SK-N-MC (cell line): ENCODE results near the gene ACSL3.
"Not testable (repeated sequence)": the region's sequence is repeated elsewhere in the genome, so short reads cannot be mapped to it uniquely, and the experiment has no call there.

ENCODE experiments used
- DNase-seq: peaks from one replicate; pipeline ENCODE4 v3.0.0-alpha.2; 2011; ENCODE audit warnings: low read depth, low spot score
- H3K27ac ChIP-seq: fragments of 200-600 bp; sonication (generic); 2 replicates; pipeline ENCODE4 v1.5.1; 2016; ENCODE audit warnings: mixed run types
- H3K36me3 ChIP-seq: fragments of 200-600 bp; sonication (generic); 2 replicates; pipeline ENCODE4 v1.6.1; 2017; ENCODE audit warnings: antibody characterized with exemption, low read length, mixed read lengths; ENCODE audit not compliant: insufficient read depth
- H3K4me3 ChIP-seq: fragments of 200-600 bp; sonication (generic); 2 replicates; pipeline ENCODE4 v1.5.1; 2016
- H3K9ac ChIP-seq: fragments of 200-600 bp; sonication (generic); 2 replicates; pipeline ENCODE4 v1.8.0; 2017; ENCODE audit warnings: mixed run types, mixed read lengths; ENCODE audit not compliant: insufficient read length
- H3K9me3 ChIP-seq: fragments of 200-600 bp; sonication (generic); 2 replicates; pipeline ENCODE4 v1.6.1; 2017; ENCODE audit warnings: low read depth, mild to moderate bottlenecking, antibody characterized with exemption, low read length, moderate library complexity, mixed read lengths
- EZH2 ChIP-seq: fragments of 200-600 bp; sonication (generic); IDR thresholded peaks from one replicate; pipeline ENCODE4 v1.6.1; 2017; ENCODE audit warnings: antibody characterized with exemption
- FOXP2 ChIP-seq: optimal IDR thresholded peaks from 2 replicates; pipeline ENCODE3; 2011; ENCODE audit warnings: mild to moderate bottlenecking, moderate library complexity; ENCODE audit not compliant: insufficient read depth; ENCODE audit errors: extremely low read length, control extremely low read depth
- POLR2AphosphoS5 ChIP-seq: IDR thresholded peaks from 2 replicates; pipeline ENCODE4 v1.6.1; 2012; ENCODE audit warnings: mild to moderate bottlenecking, low read depth, low read length, borderline replicate concordance

Gene ACSL3

DNA sequence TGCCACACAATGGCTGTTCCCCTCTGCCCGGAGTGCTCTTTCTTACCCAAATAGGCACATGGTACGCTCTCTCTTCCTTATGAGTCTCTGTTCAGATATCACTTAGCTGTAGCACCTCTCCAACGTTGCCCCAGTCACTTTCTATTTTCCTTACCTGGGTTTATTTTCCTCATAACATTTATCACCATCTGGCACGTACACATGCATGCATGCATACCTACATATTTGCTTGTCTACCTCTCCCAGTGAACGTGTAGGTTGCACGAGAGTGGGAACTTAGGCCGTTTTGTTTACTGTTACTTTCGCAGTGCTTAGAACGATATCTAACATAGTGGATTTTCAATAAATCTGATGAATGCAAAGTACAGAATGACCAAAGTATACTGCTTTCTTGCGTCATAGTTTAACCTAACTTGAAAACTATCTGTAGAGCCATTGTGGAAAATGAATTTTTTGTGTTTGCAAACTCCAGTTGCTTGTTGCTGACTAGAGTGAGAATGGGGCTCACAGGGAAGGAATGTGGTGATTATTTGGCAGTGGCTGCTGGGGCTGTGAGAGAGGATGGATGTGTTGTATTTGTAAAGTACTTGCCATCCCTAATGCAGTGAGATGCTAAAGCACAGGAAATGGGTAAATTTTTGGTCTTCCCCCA lies 47.1 kb downstream of the ACSL3 start:
- H3K4me3 ChIP-seq, result no peak overlapping the region
- no peak for DNase-seq
- no peak overlapping the region for H3K9ac ChIP-seq
- H3K36me3 ChIP-seq, result peaks cover 17% of the 10 kb centered on the region
- no peaks in the 10 kb centered on the region for H3K9me3 ChIP-seq
- TF ChIP-seq FOXP2 (no peak), EZH2 (no peak), POLR2AphosphoS5 (no peak)
- H3K27ac ChIP-seq, result no peak overlapping the region

GRCh38 chr2:222909286-222909685 lies 48.5 kb downstream of the ACSL3 start:
- H3K4me3 ChIP-seq, result no peak overlapping the region
- no peak for TF ChIP-seq FOXP2
- no peak for DNase-seq
- no peak overlapping the region for H3K27ac ChIP-seq
- peaks cover 17% of the 10 kb centered on the region for H3K36me3 ChIP-seq
- no peak overlapping the region for H3K9ac ChIP-seq
- H3K9me3 ChIP-seq, result no peaks in the 10 kb centered on the region

- Histone ChIP-seq H3K9me3 (no peaks in the 10 kb centered on the region), H3K4me3 (no peak overlapping the region), H3K36me3 (peaks cover 17% of the 10 kb centered on the region), H3K27ac (peak overlapping the region; percentile 29), H3K9ac (peak overlapping the region; percentile 16)
- no peak for DNase-seq
- TF ChIP-seq EZH2 (no peak), POLR2AphosphoS5 (no peak), FOXP2 (no peak)
These were observed 51.3 kb downstream of the ACSL3 start for GRCh38 chr2:222912117-222912516.

DNA sequence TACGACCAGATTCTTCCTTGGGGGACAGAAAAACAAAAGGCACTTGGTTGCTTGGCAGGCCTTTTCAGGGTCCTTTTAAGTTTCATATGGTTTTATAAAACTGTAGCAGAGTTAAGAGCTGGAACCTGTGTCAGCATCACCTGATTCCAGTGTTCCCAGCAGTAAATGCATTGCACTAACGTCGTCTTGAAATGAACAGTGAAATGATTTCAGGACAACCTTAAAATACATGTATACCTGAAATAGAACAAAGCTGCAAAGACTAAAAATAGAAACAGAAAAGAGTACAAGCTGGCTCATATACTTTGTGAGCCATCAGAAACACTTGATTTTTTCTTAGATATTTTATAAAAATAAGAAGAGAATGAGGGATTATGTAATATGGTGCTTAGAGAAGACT lies 51.9 kb downstream of the ACSL3 start:
- H3K9me3 ChIP-seq, result no peaks in the 10 kb centered on the region
- no peak for DNase-seq
- TF ChIP-seq EZH2 (no peak), FOXP2 (no peak)
- no peak overlapping the region for H3K4me3 ChIP-seq
- H3K9ac ChIP-seq, result no peak overlapping the region
- H3K36me3 ChIP-seq, result peaks cover 21% of the 10 kb centered on the region
- peak overlapping the region; percentile 29; the same call in 1 of the 2 replicates for H3K27ac ChIP-seq

DNA sequence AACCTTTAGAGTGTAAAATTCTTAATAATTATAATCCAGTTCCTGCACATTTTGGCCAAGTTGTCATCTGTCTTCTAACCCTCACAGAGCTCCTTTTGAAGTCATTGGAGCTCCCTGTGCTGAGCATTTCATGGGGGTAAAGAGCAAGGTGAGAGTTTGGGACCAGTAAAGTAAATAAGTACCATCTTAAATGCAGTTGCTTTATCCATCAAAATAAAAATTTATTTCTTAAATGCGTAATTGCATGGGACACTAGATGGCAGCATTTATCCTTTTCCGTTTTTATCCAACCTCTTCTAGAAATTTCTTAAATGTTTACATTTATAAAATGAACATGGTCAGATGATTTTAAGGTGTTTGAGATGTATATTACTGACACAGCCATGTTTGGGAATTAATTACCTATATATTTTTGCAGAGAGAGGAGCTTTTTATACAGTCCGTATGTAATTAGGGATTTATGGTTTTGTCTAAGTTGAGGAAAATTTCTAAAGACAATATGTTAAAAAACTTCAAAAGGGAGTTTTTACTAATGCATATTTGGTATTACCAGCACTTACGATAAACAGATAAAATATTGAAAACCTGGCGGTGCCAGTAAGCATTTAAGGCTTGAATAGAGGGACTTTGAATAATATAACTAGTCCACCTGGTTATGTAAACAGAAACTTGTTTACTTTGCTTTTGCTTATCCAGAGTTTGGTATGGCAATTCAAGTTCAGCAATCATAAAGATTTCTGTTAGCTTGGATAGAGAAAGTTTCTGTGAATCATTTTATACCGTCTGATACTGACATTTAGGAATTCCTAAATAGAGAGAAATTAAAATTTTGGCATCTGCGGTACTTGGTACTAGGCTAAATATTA lies 54.5 kb downstream of the ACSL3 start:
- Histone ChIP-seq H3K36me3 (peaks cover 25% of the 10 kb centered on the region), H3K4me3 (no peak overlapping the region), H3K9ac (no peak overlapping the region), H3K27ac (peak overlapping the region; percentile 37; the same call in 1 of the 2 replicates), H3K9me3 (no peaks in the 10 kb centered on the region)
- DNase-seq, result peak; percentile 52
- no peak for TF ChIP-seq FOXP2
- TF ChIP-seq POLR2AphosphoS5, result no peak
- TF ChIP-seq EZH2, result no peak

GRCh38 chr2:222916229-222917197 lies 55.7 kb downstream of the ACSL3 start:
- Histone ChIP-seq H3K27ac (0 out of 2 replicates have a peak overlapping the region, but pooled peaks have one; percentile 37), H3K9ac (no peak overlapping the region), H3K4me3 (no peak overlapping the region), H3K9me3 (no peaks in the 10 kb centered on the region), H3K36me3 (peaks cover 30% of the 10 kb centered on the region)
- no peak for DNase-seq
- TF ChIP-seq POLR2AphosphoS5 (no peak), FOXP2 (no peak), EZH2 (no peak)

DNA sequence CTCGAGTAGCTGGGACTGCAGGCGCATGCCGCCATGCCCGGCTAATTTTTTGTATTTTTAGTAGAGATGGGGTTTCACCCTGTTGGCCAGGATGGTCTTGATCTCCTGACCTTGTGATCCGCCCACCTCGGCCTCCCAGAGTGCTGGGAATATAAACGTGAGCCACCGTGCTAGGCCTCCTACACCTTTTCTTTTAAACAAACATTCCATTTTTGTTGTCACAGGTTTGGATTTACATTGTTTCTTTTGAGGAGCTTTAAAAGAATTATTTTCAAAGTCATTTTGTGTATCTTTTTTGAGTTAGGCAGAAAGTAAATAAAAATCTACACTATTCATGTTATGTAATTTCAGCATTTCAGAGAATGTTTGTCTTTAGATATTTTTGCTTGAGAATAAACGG lies 56.4 kb downstream of the ACSL3 start:
- H3K9me3 ChIP-seq, H3K27ac ChIP-seq, H3K9ac ChIP-seq, DNase-seq, H3K4me3 ChIP-seq: not testable (repeated sequence)
- H3K36me3 ChIP-seq, result peaks cover 36% of the 10 kb centered on the region

GRCh38 chr2:222919841-222920526 lies 59.1 kb downstream of the ACSL3 start:
- Histone ChIP-seq H3K36me3 (peaks cover 63% of the 10 kb centered on the region), H3K9ac (no peak overlapping the region), H3K9me3 (peaks cover 2% of the 10 kb centered on the region; the same call in 1 of the 2 replicates), H3K27ac (no peak overlapping the region), H3K4me3 (no peak overlapping the region)
- no peak for TF ChIP-seq FOXP2
- no peak for TF ChIP-seq POLR2AphosphoS5
- TF ChIP-seq EZH2, result no peak
- no peak for DNase-seq
